ENCODE measurements around the gene PIRT. TPM values are rescaled to one million over a fixed set of nuclear protein-coding genes. Genes with fewer than 3 reads are reported as not detected.

PIRT gene
- total and polyA plus RNA-seq, 8 donors = 0.04 to 0.22 (median 0.05) TPM; not detected in 2

GRCh38 chr17:10836966-10837590, 809 bp downstream of the PIRT start:
- no peak overlapping the region for H3K4me3 ChIP-seq
- intact Hi-C loops (cut with DNase I) = no loop called here
- no peak for TF ChIP-seq CTCF (IDR thresholded peaks at IDR 0.05)
- no peaks in the 10 kb centered on the region for H3K27me3 ChIP-seq
- H3K9me3 ChIP-seq = no peaks in the 10 kb centered on the region
- DNase-seq (no peak), ATAC-seq (no peak)
- H3K36me3 ChIP-seq = no peaks in the 10 kb centered on the region
- H3K27ac ChIP-seq = no peak overlapping the region
- no peaks in the 10 kb centered on the region for H3K4me1 ChIP-seq

DNA sequence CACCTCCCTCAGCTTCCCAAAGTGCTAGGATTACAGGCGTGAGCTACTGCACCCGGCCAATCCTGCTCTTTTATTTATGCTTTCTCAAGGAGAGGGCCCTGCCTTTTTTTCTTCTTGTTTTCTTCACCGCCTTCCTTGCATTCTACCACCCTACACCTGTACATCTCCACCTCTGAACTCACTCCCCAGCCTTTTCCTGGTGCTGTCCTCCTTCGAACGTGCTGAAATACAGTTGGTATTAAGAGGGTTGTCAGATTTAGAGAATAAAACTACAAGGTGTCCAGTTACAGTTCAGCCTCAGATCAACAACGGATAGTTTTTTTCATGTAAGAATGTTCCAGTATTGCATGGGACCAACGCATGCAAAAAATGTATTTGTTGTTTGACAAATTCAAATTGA, 1.7 kb downstream of the PIRT start:
- Histone ChIP-seq H3K4me1 (no peaks in the 10 kb centered on the region), H3K36me3 (no peaks in the 10 kb centered on the region), H3K27me3 (no peaks in the 10 kb centered on the region), H3K9me3 (no peaks in the 10 kb centered on the region), H3K4me3 (no peak overlapping the region), H3K27ac (no peak overlapping the region)
- TF ChIP-seq CTCF (IDR thresholded peaks at IDR 0.05) = no peak
- intact Hi-C loops (cut with DNase I) = no loop called here
- no peak for DNase-seq
- ATAC-seq = no peak

- Histone ChIP-seq H3K36me3 (no peaks in the 10 kb centered on the region), H3K4me3 (no peak overlapping the region), H3K27ac (no peak overlapping the region), H3K9me3 (no peaks in the 10 kb centered on the region), H3K27me3 (no peaks in the 10 kb centered on the region), H3K4me1 (no peaks in the 10 kb centered on the region)
- ATAC-seq = no peak
- no peak for TF ChIP-seq CTCF (IDR thresholded peaks at IDR 0.05)
- intact Hi-C loops (cut with DNase I) = no loop called here
- DNase-seq = no peak
Observed at GRCh38 chr17:10831696-10832095, 6.2 kb downstream of the PIRT start.

- Histone ChIP-seq H3K27me3 (no peaks in the 10 kb centered on the region), H3K4me1 (no peaks in the 10 kb centered on the region), H3K4me3 (no peak overlapping the region), H3K27ac (no peak overlapping the region), H3K36me3 (no peaks in the 10 kb centered on the region), H3K9me3 (no peaks in the 10 kb centered on the region)
- no peak for TF ChIP-seq CTCF (IDR thresholded peaks at IDR 0.05)
- intact Hi-C loops (cut with DNase I) = no loop called here
- DNase-seq = no peak
- ATAC-seq = no peak
Observed at GRCh38 chr17:10827898-10828552, 9.9 kb downstream of the PIRT start.

DNA sequence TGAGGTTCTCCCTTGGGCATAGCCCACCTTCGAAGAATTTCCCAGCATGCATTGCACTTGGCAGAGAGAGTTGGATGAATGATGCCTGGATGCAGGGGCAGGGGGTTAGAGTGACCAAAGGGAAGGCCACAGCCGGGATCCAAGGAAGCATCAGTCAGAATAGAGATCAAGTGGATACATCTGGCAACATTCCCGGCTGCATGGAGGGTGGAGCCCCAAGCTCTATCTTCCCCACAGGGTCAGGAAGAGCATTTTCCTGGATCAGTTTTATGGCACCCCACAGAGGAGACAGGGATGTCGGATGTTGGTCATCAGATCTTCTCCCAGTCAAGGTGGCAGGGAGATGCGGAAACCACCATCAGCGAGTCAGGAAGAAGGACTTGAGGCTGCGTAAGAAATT, 13.0 kb downstream of the PIRT start:
- DNase-seq = no peak
- Histone ChIP-seq H3K27ac (no peak overlapping the region), H3K9me3 (no peaks in the 10 kb centered on the region), H3K36me3 (no peaks in the 10 kb centered on the region), H3K27me3 (no peaks in the 10 kb centered on the region), H3K4me1 (no peaks in the 10 kb centered on the region), H3K4me3 (no peak overlapping the region)
- TF ChIP-seq CTCF (IDR thresholded peaks at IDR 0.05) = no peak
- intact Hi-C loops (cut with DNase I) = no loop called here
- no peak for ATAC-seq
